ENCODE results near the gene INSRR.

The INSRR gene

GRCh38 chr1:156856282-156856785 is 2.6 kb downstream of the INSRR start:
- in situ Hi-C loops (cut with MboI; ENCODE audit: low sequenced_read_pairs) = no loop called here

GRCh38 chr1:156854634-156855033 is 4.3 kb downstream of the INSRR start:
- in situ Hi-C loops (cut with MboI; ENCODE audit: low sequenced_read_pairs) = no loop called here

GRCh38 chr1:156853761-156854160 is 5.2 kb downstream of the INSRR start:
- in situ Hi-C loops (cut with MboI; ENCODE audit: low sequenced_read_pairs) = no loop called here

- in situ Hi-C loops (cut with MboI; ENCODE audit: low sequenced_read_pairs) = no loop called here
These were observed 6.5 kb downstream of the INSRR start for GRCh38 chr1:156852418-156852874.

GRCh38 chr1:156851779-156852417 is 7.0 kb downstream of the INSRR start:
- in situ Hi-C loops (cut with MboI; ENCODE audit: low sequenced_read_pairs) = no loop called here

- in situ Hi-C loops (cut with MboI; ENCODE audit: low sequenced_read_pairs) = no loop called here
These were observed 9.8 kb downstream of the INSRR start for GRCh38 chr1:156849151-156849496.

DNA sequence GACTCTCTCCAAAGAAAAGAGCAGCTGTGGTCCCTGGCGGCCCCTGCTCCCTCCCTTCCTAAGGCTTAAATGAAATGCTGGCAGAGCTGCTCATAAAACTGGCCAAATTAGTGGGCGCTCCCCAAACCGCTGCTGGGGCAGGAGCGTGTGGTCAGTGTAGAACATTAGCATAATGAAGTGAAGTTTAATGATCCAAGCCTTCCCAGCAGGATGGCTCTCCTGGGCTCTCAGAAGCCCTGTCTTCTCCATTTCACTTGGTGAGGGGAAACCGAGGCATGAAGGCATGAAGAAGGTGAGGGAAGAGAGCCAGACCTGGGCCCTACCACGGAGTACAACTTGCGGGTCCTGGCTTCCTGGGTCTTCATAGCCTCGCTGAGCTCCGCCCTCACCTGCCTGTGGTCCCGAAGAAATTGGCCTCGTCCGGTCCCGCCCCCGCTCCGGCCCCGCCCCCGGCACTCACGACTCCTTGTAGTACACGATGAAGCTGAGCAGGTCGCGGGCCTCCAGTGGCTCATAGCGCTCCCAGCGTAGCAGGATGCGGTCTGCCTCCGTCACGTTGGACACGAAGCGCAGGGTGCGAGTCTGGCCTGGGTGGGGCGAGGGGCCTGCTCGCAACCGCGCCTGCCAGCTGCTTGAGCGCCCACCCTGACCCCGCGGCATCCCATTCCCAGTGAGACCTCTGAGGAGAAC is 10.3 kb downstream of the INSRR start:
- in situ Hi-C loops (cut with MboI; ENCODE audit: low sequenced_read_pairs) = no loop called here

- in situ Hi-C loops (cut with MboI; ENCODE audit: low sequenced_read_pairs) = no loop called here
These were observed 11.1 kb downstream of the INSRR start for GRCh38 chr1:156847591-156848460.

DNA sequence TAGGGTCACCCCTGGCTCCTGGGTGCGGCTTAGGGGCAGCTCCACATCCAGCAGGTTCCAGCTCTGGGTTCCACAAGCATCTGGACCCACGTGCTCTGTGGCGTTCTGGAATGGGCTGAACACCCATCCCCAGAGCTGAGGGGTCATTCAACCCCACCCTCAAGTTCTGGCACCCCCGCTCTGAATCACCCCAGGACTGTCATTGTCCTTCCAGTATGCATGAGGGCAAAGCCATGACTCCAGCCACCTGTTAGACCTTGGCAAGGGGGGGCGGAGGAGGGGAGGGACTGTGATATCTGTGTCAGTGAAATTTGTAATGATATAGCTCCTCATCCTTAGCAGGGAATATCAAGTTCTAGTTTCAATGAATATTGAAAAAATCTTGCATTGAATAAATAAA is 12.3 kb downstream of the INSRR start:
- in situ Hi-C loops (cut with MboI; ENCODE audit: low sequenced_read_pairs) = no loop called here

DNA sequence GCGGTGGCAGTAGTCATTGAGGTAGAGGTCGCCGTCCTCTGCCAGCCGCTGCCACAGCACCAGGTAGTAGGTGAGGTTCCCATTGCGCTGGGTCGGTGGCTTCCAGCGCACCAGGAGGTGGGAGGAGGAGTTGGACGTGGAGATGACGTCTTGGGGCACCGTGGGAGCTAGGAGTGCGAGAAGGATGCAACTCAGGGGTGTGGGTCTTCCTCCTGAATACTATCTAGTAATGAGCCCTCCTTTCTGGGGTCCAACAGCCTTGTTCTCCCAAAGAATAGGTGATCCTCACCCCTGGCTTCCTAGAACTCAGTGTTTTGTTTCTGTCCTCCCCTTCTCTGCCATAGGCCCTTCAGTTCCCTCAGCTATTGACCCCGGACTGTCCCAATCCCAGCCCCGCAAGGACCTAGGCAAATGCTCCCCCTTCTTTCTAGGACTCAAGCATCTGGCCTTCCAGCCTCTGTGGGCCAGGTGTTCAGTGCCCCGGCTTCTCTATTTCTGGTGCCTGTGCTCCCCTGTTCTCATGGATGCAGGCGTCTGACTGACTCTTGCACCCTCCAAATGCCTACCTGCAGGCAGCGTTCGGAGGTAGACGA is 12.9 kb downstream of the INSRR start:
- in situ Hi-C loops (cut with MboI; ENCODE audit: low sequenced_read_pairs) = no loop called here

DNA sequence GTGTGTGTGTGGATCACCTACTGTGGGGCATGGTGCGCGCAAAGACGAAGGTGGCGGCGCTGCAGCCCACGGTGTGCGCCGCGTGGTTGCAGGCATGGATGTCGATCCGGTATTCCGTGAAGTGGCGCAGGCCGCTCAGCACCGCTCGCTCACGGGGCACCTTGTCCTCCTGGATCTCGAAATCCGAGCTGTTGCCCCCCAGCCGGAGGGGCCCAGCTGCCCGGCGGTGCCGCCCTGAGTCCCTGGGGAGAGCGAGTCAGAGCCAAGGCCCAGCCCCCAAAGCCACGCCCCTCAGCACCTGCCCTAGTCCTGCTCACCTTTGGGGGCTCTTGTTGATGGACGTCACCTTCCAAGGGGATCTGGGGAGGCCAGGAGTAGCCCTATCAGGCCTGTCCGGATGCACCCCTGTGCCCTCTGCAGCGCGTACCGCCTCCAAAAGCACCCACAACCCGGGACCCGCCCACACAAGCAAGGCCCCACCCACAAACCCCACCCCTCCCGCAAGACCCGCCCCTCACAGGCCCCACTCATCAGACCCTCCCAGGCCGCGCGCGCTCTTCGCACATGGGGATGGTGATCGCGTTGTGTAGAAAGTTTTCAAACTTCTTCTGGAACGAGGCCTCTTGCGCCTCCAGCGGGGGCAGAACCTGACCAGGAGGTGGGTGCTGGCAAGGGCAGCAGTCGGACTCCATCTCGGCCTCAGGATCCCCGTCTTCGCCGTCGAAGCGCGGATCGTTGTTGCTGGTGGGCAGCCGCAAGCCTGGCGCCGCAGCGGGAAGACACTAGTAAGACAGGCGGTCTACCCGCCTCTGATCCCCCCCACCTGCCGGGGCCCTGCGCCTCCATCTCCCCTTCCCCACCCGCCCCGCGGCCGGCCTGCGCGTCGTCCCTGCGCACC is 13.6 kb downstream of the INSRR start:
- in situ Hi-C loops (cut with MboI; ENCODE audit: low sequenced_read_pairs) = no loop called here

GRCh38 chr1:156844638-156845037 is 14.3 kb downstream of the INSRR start:
- in situ Hi-C loops (cut with MboI; ENCODE audit: low sequenced_read_pairs) = no loop called here

DNA sequence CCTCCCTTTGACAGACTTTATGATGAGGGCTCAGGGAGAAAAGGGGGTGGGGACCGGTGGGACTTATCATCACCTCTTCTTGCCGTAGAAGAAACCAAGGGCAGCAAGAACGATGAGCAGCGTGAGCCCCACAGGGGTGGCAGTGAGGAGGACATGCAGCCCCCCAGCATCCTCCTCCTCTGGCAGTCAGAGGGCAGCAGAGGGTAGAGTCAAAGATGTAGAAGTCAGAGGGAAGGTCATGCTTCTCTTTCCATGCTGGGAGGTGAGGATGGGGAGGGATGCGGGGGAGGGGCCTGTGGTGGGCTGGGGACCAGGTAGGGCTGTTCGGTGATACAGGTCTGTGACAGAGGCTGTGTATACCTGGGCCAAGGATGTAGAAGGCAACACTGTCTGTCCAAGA is 14.8 kb downstream of the INSRR start:
- in situ Hi-C loops (cut with MboI; ENCODE audit: low sequenced_read_pairs) = no loop called here

GRCh38 chr1:156842618-156843300 is 16.2 kb downstream of the INSRR start:
- in situ Hi-C loops (cut with MboI; ENCODE audit: low sequenced_read_pairs) = no loop called here

- in situ Hi-C loops (cut with MboI; ENCODE audit: low sequenced_read_pairs) = no loop called here
These were observed 17.5 kb downstream of the INSRR start for GRCh38 chr1:156841295-156841855.

- in situ Hi-C loops (cut with MboI; ENCODE audit: low sequenced_read_pairs) = no loop called here
These were observed 18.0 kb downstream of the INSRR start for GRCh38 chr1:156840898-156841279.

GRCh38 chr1:156840186-156840897 is 18.6 kb downstream of the INSRR start:
- in situ Hi-C loops (cut with MboI; ENCODE audit: low sequenced_read_pairs) = no loop called here

GRCh38 chr1:156839426-156840109 is 19.3 kb downstream of the INSRR start:
- in situ Hi-C loops (cut with MboI; ENCODE audit: low sequenced_read_pairs) = no loop called here

Data from HL-60/S4 treated with phorbol 12-myristate 13-acetate at 8.2 ng/mL for 4 days and 3 days (cell line).